HCT116 (cell line): ENCODE results near the gene DYNLT4. TPM values are rescaled to one million over a fixed set of nuclear protein-coding genes. Genes with fewer than 3 reads are reported as not detected.

Experiments
- ATAC-seq: fragments of 200-7000 bp; cut with Tn5 transposase; 2 replicates; pipeline ENCODE4 v1.9.1; 2020; ENCODE audit warnings: mild to moderate bottlenecking, moderate library complexity
- BruUV-seq: library from RNA; stranded (reverse); fragments of 400-500 nt; replicated peaks from 2 replicates; lab custom pipeline; 2021; lab: Mats Ljungman, UMichigan
- CTCF ChIA-PET: fragments of 300-600 bp; sonication (Branson Sonifier 250); formaldehyde crosslinking; loops from one replicate; lab custom pipeline; 2021; ENCODE audit warnings: antibody characterized with exemption; lab: Charles Lee
- POLR2A ChIA-PET: fragments of 300-600, 350-600 bp; sonication (Branson Sonifier 250); formaldehyde crosslinking; loops from one replicate; lab custom pipeline; 2021; ENCODE audit warnings: antibody characterized with exemption; lab: Charles Lee
- RAD21 ChIA-PET, 2 experiments: fragments of 300-600 bp; sonication (Branson Sonifier 250); formaldehyde crosslinking; loops; one replicate each; lab custom pipeline; 2023; ENCODE audit warnings: low total read pairs in 2 of 2; ENCODE audit not compliant: uncharacterized antibody in 2 of 2, unreplicated experiment in 2 of 2, low non-redundant PET in 1 of 2; lab: Charles Lee
- DNase-seq: peaks from one replicate; pipeline ENCODE4 v3.0.0-alpha.2; 2010; ENCODE audit warnings: low read depth, low spot score
- H2AFZ ChIP-seq: fragments of 200-600 bp; shearing (Covaris generic), sonication (generic); 2 replicates; pipeline ENCODE4 v1.6.1; 2017; ENCODE audit warnings: low read depth, mixed run types, mixed read lengths, antibody characterized with exemption, low read length; ENCODE audit not compliant: poor library complexity, severe bottlenecking
- H3K27ac ChIP-seq: 2 replicates; pipeline ENCODE4 v1.5.1; 2012; ENCODE audit warnings: low read depth, low read length
- H3K27me3 ChIP-seq: fragments of 200-600 bp; sonication (generic); 2 replicates; pipeline ENCODE4 v1.6.1; 2016; ENCODE audit warnings: mixed run types, low read length, mixed read lengths; ENCODE audit not compliant: insufficient read depth
- H3K36me3 ChIP-seq, 2 experiments: fragments of 200-500 bp in 1 of 2; fragments of 200-600 bp in 1 of 2; sonication (Bioruptor generic) in 1 of 2; sonication (generic) in 1 of 2; 2 replicates each; pipeline versions ENCODE4 v1.5.1 to v1.6.1; 2014 to 2016; ENCODE audit warnings: low read length in 2 of 2, inconsistent platforms in 1 of 2, mixed read lengths in 1 of 2, mixed run types in 1 of 2; ENCODE audit not compliant: insufficient read depth in 2 of 2, control insufficient read depth in 1 of 2
- H3K4me1 ChIP-seq, 2 experiments: fragments of 200-600 bp in 1 of 2; sonication (generic) in 1 of 2; 2 replicates each; pipeline versions ENCODE4 v1.5.1 to v1.6.1; 2012 to 2017; ENCODE audit warnings: low read length in 2 of 2, inconsistent platforms in 1 of 2, mild to moderate bottlenecking in 1 of 2, mixed read lengths in 1 of 2, mixed run types in 1 of 2, moderate library complexity in 1 of 2; ENCODE audit not compliant: insufficient read depth in 2 of 2, control insufficient read depth in 1 of 2
- H3K4me2 ChIP-seq: fragments of 200-600 bp; sonication (generic); 2 replicates; pipeline ENCODE4 v1.6.1; 2017; ENCODE audit warnings: mixed run types, low read length, mixed read lengths
- H3K4me3 ChIP-seq, 2 experiments: fragments of 200-600 bp in 1 of 2; sonication (generic) in 1 of 2; replicated peaks in 1 of 2; 2 replicates each; pipeline ENCODE4 v1.5.1; 2011 to 2016; ENCODE audit warnings: low read length in 2 of 2, control low read depth in 1 of 2, low read depth in 1 of 2, mild to moderate bottlenecking in 1 of 2, mixed read lengths in 1 of 2, mixed run types in 1 of 2
- H3K79me2 ChIP-seq: fragments of 200-600 bp; sonication (generic); 2 replicates; pipeline ENCODE4 v1.6.1; 2017; ENCODE audit warnings: mild to moderate bottlenecking, mixed run types, low read length, moderate library complexity, mixed read lengths; ENCODE audit not compliant: insufficient read depth
- H3K9ac ChIP-seq: fragments of 200-600 bp; sonication (generic); 2 replicates; pipeline ENCODE4 v1.6.1; 2016; ENCODE audit warnings: low read length, mixed read lengths
- H3K9me2 ChIP-seq: fragments of 200-600 bp; sonication (generic), shearing (Covaris generic); 2 replicates; pipeline ENCODE4 v1.6.1; 2017; ENCODE audit warnings: mixed run types, mild to moderate bottlenecking, moderate library complexity; ENCODE audit not compliant: insufficient read depth
- H3K9me3 ChIP-seq, 2 experiments: fragments of 200-500 bp in 1 of 2; fragments of 200-600 bp in 1 of 2; sonication (Bioruptor generic) in 1 of 2; sonication (generic) in 1 of 2; 2 replicates each; pipeline ENCODE4 v1.6.1; 2014 to 2017; ENCODE audit warnings: low read length in 2 of 2, mixed read lengths in 2 of 2, inconsistent platforms in 1 of 2, low read depth in 1 of 2, mild to moderate bottlenecking in 1 of 2, mixed run types in 1 of 2, moderate library complexity in 1 of 2; ENCODE audit not compliant: control insufficient read depth in 1 of 2, insufficient read depth in 1 of 2
- H4K20me1 ChIP-seq: fragments of 200-600 bp; sonication (generic), shearing (Covaris generic); 2 replicates; pipeline ENCODE4 v1.6.1; 2017; ENCODE audit warnings: mixed run types, mild to moderate bottlenecking, moderate library complexity; ENCODE audit not compliant: insufficient read depth
- ATF3 ChIP-seq: IDR thresholded peaks from 2 replicates; pipeline ENCODE4 v1.6.1; 2012
- CTCF ChIP-seq, 3 experiments: fragments of 200-600 bp in 1 of 3; sonication (generic) in 1 of 3; IDR thresholded peaks in 2 of 3; conservative IDR thresholded peaks in 1 of 3; 2 replicates each; pipeline ENCODE4 v1.5.1; 2012 to 2017; ENCODE audit warnings: low read depth in 2 of 3, low read length in 2 of 3, antibody characterized with exemption in 1 of 3, borderline replicate concordance in 1 of 3, control low read depth in 1 of 3, mild to moderate bottlenecking in 1 of 3, mixed read lengths in 1 of 3, mixed run types in 1 of 3, moderate library complexity in 1 of 3; ENCODE audit not compliant: insufficient read depth in 1 of 3
- EGR1 ChIP-seq: IDR thresholded peaks from 2 replicates; pipeline ENCODE4 v1.6.1; 2012; ENCODE audit warnings: low read depth
- ELF1 ChIP-seq: IDR thresholded peaks from 2 replicates; pipeline ENCODE4 v1.6.1; 2012; ENCODE audit warnings: low read depth, borderline replicate concordance
- EZH2 ChIP-seq: fragments of 200-600 bp; sonication (generic); IDR thresholded peaks from 2 replicates; pipeline ENCODE4 v1.6.1; 2017; ENCODE audit warnings: antibody characterized with exemption, mixed run types
- EZH2phosphoT487 ChIP-seq: fragments of 200-600 bp; IDR thresholded peaks from 2 replicates; pipeline ENCODE4 v1.6.1; 2018; ENCODE audit warnings: antibody characterized with exemption, borderline replicate concordance
- FOSL1 ChIP-seq: IDR thresholded peaks from 2 replicates; pipeline ENCODE4 v1.6.1; 2012; ENCODE audit warnings: low read depth
- JUND ChIP-seq: IDR thresholded peaks from 2 replicates; pipeline ENCODE4 v1.6.1; 2012
- MAX ChIP-seq: IDR thresholded peaks from 2 replicates; pipeline ENCODE4 v1.6.1; 2012
- POLR2A ChIP-seq: IDR thresholded peaks from 2 replicates; pipeline ENCODE4 v1.7.0; 2011; ENCODE audit warnings: borderline replicate concordance; ENCODE audit not compliant: insufficient read depth, insufficient read length; ENCODE audit errors: extremely low read depth
- POLR2AphosphoS5 ChIP-seq: IDR thresholded peaks from 2 replicates; pipeline ENCODE4 v1.6.1; 2011; ENCODE audit warnings: mild to moderate bottlenecking, low read depth, low read length, moderate library complexity
- RAD21 ChIP-seq: IDR thresholded peaks from 2 replicates; pipeline ENCODE4 v1.6.1; 2012; ENCODE audit warnings: low read depth, mild to moderate bottlenecking
- REST ChIP-seq: IDR thresholded peaks from 2 replicates; pipeline ENCODE4 v1.6.1; 2012; ENCODE audit warnings: low read depth
- SIN3A ChIP-seq: IDR thresholded peaks from 2 replicates; pipeline ENCODE4 v1.6.1; 2012; ENCODE audit warnings: low read depth
- YY1 ChIP-seq: IDR thresholded peaks from 2 replicates; pipeline ENCODE4 v1.6.1; 2011; ENCODE audit warnings: low read length, low read depth, moderate library complexity, mild to moderate bottlenecking; ENCODE audit not compliant: insufficient replicate concordance; ENCODE audit errors: extremely low read depth
- ZFX ChIP-seq: fragments of 450-650 bp; IDR thresholded peaks from 2 replicates; pipeline ENCODE4 v1.6.1; 2017
- ZNF274 ChIP-seq: fragments of 200-500 bp; sonication (Bioruptor generic); IDR thresholded peaks from 2 replicates; pipeline ENCODE4 v1.6.1; 2014; ENCODE audit warnings: mild to moderate bottlenecking, low read depth, low read length, inconsistent platforms
- intact Hi-C: fragments of 100-400 bp; cut with micrococcal nuclease; formaldehyde crosslinking; loops from 2 replicates; pipeline ENCODE4 v1.10.0; 2022
- total RNA-seq: library from RNA; stranded (reverse); gene quantifications from one replicate; pipeline ENCODE4 v1.2.1, GENCODE V29; 2021; ENCODE audit not compliant: unreplicated experiment

The DYNLT4 gene
- total RNA-seq, 1 experiment from 2014 or later: 0.96 TPM

- H3K27me3 ChIP-seq: no peaks in the 10 kb centered on the region
- H3K9me2 ChIP-seq: no peaks in the 10 kb centered on the region
- TF ChIP-seq EZH2phosphoT487: no peak
- peak; percentile 88 for TF ChIP-seq RAD21
- TF ChIP-seq JUND: no peak
- no peak for TF ChIP-seq ZNF274
- TF ChIP-seq REST: no peak
- TF ChIP-seq POLR2A: no peak
- TF ChIP-seq ELF1: no peak
- TF ChIP-seq ZFX: no peak
- TF ChIP-seq YY1: peak; percentile 19
- TF ChIP-seq POLR2AphosphoS5: no peak
- no peak for TF ChIP-seq FOSL1
- TF ChIP-seq ATF3: no peak
- TF ChIP-seq SIN3A: no peak
- TF ChIP-seq MAX: no peak
- no peak for TF ChIP-seq EZH2
- peak; percentile 63 to 90 (median 90) for TF ChIP-seq CTCF (IDR thresholded peaks at IDR 0.05 in 2 of 3, conservative IDR thresholded peaks at IDR 0.05 in 1 of 3; ENCODE audit: borderline replicate concordance in 1 of 3, insufficient read depth in 1 of 3, low read depth in 2 of 3, low read length in 2 of 3)
- no peak for TF ChIP-seq EGR1
- no peaks in the 10 kb centered on the region for H4K20me1 ChIP-seq
- peaks cover 0 to 10% of the 10 kb centered on the region in 2 experiments; a peak in 1 of 4 replicates for H3K4me1 ChIP-seq
- DNase-seq: peak; percentile 77
- no peak overlapping the region for H3K9ac ChIP-seq
- intact Hi-C loops: loop anchor here (2.0 to 5.0 kb wide), 2 partner anchors 176 to 465 kb away; partner anchors contain the start of genes HECTD3 and UROD
- no peak overlapping the region for H3K27ac ChIP-seq
- H3K4me3 ChIP-seq: no peak overlapping the region
- H3K9me3 ChIP-seq: no peaks in the 10 kb centered on the region
- ChIA-PET RAD21 (interaction anchor here in 1 of 2 experiments (1.0 kb wide), 1 partner anchor 175 kb away, joined by 8 read pairs; the partner anchor contains the start of genes HECTD3 and UROD), CTCF (interaction anchor here (0.6 to 1.4 kb wide), 6 partner anchors 14 to 467 kb away, joined by 3 to 7 read pairs (median 4); partner anchors contain the start of gene HECTD3), POLR2A (interaction anchor here (0.8 to 1.5 kb wide), 3 partner anchors 17 to 176 kb away, joined by 3 to 5 read pairs (median 4); partner anchors contain the start of gene UROD)
- no peak overlapping the region for H2AFZ ChIP-seq
- no peaks in the 10 kb centered on the region for H3K36me3 ChIP-seq
- ATAC-seq: peak; percentile 94
- peak overlapping the region; percentile 22; the same call in 1 of the 2 replicates for H3K4me2 ChIP-seq
- no peaks in the 10 kb centered on the region for H3K79me2 ChIP-seq
- BruUV-seq: no TSS peak
Measured at GRCh38 chr1:44835738-44836675, 28.9 kb upstream of the DYNLT4 start.
